HEK293 (cell line): Measurements from ENCODE around the gene HIRA.

ENCODE experiments used
- ZNF335 ChIP-seq: fragments of 450-650 bp; formaldehyde crosslinking; conservative IDR thresholded peaks from 2 replicates; pipeline ENCODE4 v1.5.1; 2016; ENCODE audit warnings: missing biosample characterization, missing genetic modification characterization
- ZNF350 ChIP-seq: fragments of 450-650 bp; formaldehyde crosslinking; IDR thresholded peaks from 2 replicates; pipeline ENCODE4 v1.5.0; 2017; ENCODE audit warnings: missing biosample characterization, mild to moderate bottlenecking, missing genetic modification characterization
- TF ChIP-seq, protein P1 (sequence below): fragments of 450-650 bp; formaldehyde crosslinking; IDR thresholded peaks from 2 replicates; pipeline ENCODE4; 2016; ENCODE audit warnings: missing biosample characterization, missing genetic modification characterization
- TF ChIP-seq, protein P2 (sequence below): fragments of 450-650 bp; formaldehyde crosslinking; optimal IDR thresholded peaks from 2 replicates; pipeline ENCODE3; 2016; ENCODE audit warnings: missing biosample characterization, mild to moderate bottlenecking, missing genetic modification characterization

DNA sequence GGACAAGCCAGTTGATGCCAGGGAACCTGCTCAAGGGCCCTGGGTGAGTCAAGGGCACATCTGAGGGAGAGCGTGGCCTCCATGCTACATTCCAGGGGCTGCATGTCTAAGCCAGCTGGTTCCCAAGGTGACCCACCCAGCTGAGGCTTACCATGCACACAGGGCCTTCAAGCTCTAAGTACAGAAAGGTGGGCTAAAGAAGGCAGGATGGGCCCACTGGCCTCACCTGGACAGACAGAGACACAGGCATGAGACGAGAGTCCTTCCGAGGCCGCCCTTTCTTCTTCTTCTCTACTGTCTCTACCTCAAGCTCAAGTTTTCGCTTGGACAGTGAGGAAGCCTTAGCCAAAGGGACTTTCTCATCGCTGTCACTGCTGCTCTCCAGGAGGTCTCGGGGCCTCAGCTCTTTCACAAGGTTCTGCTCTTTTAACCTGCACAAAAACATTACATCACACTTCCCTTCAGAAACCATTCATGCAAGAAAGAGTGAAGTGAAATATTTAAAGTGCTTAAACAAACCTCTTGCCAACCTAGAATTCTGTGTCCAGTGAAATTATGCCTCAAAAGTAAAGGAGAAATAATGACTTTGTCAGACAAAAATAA, 69.9 kb downstream of the HIRA start:
- TF ChIP-seq ZNF350 (tag by site-specific recombination) (no peak), ZNF335 (tag by site-specific recombination) (no peak)
- TF ChIP-seq, protein P1, sequence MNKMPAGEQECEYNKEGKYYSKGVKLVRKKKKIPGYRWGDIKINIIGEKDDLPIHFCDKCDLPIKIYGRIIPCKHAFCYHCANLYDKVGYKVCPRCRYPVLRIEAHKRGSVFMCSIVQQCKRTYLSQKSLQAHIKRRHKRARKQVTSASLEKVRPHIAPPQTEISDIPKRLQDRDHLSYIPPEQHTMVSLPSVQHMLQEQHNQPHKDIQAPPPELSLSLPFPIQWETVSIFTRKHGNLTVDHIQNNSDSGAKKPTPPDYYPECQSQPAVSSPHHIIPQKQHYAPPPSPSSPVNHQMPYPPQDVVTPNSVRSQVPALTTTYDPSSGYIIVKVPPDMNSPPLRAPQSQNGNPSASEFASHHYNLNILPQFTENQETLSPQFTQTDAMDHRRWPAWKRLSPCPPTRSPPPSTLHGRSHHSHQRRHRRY, result no peak
- TF ChIP-seq, protein P2, sequence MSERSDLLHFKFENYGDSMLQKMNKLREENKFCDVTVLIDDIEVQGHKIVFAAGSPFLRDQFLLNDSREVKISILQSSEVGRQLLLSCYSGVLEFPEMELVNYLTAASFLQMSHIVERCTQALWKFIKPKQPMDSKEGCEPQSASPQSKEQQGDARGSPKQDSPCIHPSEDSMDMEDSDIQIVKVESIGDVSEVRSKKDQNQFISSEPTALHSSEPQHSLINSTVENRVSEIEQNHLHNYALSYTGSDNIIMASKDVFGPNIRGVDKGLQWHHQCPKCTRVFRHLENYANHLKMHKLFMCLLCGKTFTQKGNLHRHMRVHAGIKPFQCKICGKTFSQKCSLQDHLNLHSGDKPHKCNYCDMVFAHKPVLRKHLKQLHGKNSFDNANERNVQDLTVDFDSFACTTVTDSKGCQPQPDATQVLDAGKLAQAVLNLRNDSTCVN (tag by site-specific recombination), result no peak
